Measurements from ENCODE around the gene FAM241B. TPM values are rescaled to one million over a fixed set of nuclear protein-coding genes. Genes with fewer than 3 reads are reported as not detected.

The FAM241B gene
- total RNA-seq, 1 experiment from 2014 or later = 18.0 TPM

DNA sequence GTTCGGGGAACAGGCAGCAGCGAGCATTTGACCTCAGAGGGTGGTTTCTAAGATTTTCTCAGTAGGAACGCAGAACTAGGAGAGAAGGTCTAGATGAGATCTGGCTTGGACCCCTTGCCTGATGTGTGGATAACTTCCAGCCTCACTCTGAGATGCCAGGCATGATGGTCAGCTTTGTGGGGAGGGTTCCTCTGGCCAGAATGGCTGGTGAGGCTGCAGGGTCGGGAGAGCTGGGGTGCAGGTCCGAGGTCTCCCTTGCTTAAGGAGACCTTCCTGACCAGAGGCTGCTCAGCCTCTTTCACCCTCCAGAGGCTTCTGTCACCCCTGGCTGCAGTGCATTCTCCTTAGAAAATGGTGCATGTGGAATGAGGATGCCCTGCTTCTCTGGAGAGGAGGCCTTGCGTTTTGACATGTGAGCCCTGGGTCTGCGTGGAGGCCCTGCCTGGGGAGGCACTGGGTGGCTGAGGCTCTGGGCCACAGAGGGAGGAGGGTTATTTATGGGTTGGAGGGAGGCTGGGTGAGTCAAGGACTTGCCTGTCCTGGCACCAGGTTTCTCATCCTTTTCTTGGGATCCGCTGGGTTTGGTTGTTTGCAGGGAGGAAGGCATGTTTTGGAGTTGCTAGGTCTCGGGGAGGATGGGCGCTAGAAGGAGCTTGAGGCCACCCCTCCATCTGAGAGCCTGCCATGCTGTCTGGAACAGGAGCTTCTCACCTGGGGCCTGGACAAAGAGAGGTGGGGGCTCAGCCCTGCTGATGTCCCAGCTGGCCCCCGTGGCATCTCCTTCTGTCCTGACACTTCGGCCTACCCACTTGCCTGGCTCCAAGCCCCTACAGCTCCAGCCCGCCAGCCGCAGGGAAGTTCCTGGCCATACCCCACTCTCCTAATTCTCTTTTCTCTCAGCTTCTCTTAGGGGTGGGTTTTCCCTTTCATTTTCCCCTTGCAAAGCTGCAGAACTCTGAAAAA is 3.9 kb downstream of the FAM241B start (continued):
- TF ChIP-seq, protein P1, sequence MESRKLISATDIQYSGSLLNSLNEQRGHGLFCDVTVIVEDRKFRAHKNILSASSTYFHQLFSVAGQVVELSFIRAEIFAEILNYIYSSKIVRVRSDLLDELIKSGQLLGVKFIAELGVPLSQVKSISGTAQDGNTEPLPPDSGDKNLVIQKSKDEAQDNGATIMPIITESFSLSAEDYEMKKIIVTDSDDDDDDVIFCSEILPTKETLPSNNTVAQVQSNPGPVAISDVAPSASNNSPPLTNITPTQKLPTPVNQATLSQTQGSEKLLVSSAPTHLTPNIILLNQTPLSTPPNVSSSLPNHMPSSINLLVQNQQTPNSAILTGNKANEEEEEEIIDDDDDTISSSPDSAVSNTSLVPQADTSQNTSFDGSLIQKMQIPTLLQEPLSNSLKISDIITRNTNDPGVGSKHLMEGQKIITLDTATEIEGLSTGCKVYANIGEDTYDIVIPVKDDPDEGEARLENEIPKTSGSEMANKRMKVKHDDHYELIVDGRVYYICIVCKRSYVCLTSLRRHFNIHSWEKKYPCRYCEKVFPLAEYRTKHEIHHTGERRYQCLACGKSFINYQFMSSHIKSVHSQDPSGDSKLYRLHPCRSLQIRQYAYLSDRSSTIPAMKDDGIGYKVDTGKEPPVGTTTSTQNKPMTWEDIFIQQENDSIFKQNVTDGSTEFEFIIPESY (IDR thresholded peaks at IDR 0.05; ENCODE audit: extremely low read depth, insufficient replicate concordance, low read length) = no peak
- TF ChIP-seq TCF7L2 (IDR thresholded peaks at IDR 0.05; ENCODE audit: borderline replicate concordance, extremely low read depth, insufficient read depth, insufficient read length) (no peak), ZNF274 (IDR thresholded peaks at IDR 0.05; ENCODE audit: low read depth, low read length) (no peak), RAD21 (IDR thresholded peaks at IDR 0.05; ENCODE audit: low read depth) (no peak), POLR2A (IDR thresholded peaks at IDR 0.05; ENCODE audit: borderline replicate concordance, extremely low read depth, insufficient read depth, insufficient read length) (no peak)
- TF ChIP-seq, protein P2, sequence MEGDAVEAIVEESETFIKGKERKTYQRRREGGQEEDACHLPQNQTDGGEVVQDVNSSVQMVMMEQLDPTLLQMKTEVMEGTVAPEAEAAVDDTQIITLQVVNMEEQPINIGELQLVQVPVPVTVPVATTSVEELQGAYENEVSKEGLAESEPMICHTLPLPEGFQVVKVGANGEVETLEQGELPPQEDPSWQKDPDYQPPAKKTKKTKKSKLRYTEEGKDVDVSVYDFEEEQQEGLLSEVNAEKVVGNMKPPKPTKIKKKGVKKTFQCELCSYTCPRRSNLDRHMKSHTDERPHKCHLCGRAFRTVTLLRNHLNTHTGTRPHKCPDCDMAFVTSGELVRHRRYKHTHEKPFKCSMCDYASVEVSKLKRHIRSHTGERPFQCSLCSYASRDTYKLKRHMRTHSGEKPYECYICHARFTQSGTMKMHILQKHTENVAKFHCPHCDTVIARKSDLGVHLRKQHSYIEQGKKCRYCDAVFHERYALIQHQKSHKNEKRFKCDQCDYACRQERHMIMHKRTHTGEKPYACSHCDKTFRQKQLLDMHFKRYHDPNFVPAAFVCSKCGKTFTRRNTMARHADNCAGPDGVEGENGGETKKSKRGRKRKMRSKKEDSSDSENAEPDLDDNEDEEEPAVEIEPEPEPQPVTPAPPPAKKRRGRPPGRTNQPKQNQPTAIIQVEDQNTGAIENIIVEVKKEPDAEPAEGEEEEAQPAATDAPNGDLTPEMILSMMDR (IDR thresholded peaks at IDR 0.05 in 2 of 3, conservative IDR thresholded peaks at IDR 0.05 in 1 of 3; ENCODE audit: borderline replicate concordance in 1 of 3, insufficient read depth in 1 of 3, low read depth in 2 of 3, low read length in 2 of 3) = no peak
- TF ChIP-seq, protein P3, sequence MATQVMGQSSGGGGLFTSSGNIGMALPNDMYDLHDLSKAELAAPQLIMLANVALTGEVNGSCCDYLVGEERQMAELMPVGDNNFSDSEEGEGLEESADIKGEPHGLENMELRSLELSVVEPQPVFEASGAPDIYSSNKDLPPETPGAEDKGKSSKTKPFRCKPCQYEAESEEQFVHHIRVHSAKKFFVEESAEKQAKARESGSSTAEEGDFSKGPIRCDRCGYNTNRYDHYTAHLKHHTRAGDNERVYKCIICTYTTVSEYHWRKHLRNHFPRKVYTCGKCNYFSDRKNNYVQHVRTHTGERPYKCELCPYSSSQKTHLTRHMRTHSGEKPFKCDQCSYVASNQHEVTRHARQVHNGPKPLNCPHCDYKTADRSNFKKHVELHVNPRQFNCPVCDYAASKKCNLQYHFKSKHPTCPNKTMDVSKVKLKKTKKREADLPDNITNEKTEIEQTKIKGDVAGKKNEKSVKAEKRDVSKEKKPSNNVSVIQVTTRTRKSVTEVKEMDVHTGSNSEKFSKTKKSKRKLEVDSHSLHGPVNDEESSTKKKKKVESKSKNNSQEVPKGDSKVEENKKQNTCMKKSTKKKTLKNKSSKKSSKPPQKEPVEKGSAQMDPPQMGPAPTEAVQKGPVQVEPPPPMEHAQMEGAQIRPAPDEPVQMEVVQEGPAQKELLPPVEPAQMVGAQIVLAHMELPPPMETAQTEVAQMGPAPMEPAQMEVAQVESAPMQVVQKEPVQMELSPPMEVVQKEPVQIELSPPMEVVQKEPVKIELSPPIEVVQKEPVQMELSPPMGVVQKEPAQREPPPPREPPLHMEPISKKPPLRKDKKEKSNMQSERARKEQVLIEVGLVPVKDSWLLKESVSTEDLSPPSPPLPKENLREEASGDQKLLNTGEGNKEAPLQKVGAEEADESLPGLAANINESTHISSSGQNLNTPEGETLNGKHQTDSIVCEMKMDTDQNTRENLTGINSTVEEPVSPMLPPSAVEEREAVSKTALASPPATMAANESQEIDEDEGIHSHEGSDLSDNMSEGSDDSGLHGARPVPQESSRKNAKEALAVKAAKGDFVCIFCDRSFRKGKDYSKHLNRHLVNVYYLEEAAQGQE (IDR thresholded peaks at IDR 0.05; ENCODE audit: low read depth) = no peak

Data from HCT116 (cell line).